ENCODE measurements around the gene ZC3H18.

ZC3H18 gene

GRCh38 chr16:88659160-88659559, 89.0 kb downstream of the ZC3H18 start:
- H3K4me3 ChIP-seq (replicated peaks; ENCODE audit: low read depth, low read length), result no peak overlapping the region
- DNase-seq (ENCODE audit: low read depth), result no peak
- TF ChIP-seq, protein P1, sequence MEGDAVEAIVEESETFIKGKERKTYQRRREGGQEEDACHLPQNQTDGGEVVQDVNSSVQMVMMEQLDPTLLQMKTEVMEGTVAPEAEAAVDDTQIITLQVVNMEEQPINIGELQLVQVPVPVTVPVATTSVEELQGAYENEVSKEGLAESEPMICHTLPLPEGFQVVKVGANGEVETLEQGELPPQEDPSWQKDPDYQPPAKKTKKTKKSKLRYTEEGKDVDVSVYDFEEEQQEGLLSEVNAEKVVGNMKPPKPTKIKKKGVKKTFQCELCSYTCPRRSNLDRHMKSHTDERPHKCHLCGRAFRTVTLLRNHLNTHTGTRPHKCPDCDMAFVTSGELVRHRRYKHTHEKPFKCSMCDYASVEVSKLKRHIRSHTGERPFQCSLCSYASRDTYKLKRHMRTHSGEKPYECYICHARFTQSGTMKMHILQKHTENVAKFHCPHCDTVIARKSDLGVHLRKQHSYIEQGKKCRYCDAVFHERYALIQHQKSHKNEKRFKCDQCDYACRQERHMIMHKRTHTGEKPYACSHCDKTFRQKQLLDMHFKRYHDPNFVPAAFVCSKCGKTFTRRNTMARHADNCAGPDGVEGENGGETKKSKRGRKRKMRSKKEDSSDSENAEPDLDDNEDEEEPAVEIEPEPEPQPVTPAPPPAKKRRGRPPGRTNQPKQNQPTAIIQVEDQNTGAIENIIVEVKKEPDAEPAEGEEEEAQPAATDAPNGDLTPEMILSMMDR (IDR thresholded peaks at IDR 0.05; ENCODE audit: low read length, missing control alignments), result no peak

DNA sequence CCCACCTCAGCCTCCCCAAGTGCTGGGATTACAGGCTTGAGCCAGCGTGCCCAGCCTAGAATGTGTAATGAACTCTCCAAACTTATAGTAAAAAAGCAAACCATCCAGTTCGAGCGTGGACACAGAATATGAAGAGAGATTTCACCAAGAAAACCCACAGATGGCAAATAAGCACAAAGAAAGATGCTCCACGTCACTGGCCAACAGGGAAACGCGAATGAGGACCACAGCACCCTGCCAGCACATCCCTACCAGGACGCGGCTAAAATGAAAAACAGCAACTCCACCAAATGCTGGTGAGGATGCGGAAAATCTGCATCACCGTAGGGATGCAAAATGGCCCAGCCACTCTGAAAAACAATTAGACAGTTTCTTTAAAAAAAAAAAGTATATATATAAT, 91.3 kb downstream of the ZC3H18 start:
- TF ChIP-seq, protein P1 (IDR thresholded peaks at IDR 0.05; ENCODE audit: low read length, missing control alignments), result no peak
- no peak for DNase-seq (ENCODE audit: low read depth)
- H3K4me3 ChIP-seq (replicated peaks; ENCODE audit: low read depth, low read length), result peak overlapping the region; percentile 75

- TF ChIP-seq, protein P1 (IDR thresholded peaks at IDR 0.05; ENCODE audit: low read length, missing control alignments), result no peak
- no peak for DNase-seq (ENCODE audit: low read depth)
- H3K4me3 ChIP-seq (replicated peaks; ENCODE audit: low read depth, low read length), result peak overlapping the region; percentile 75
Measured at GRCh38 chr16:88662222-88662842, 92.1 kb downstream of the ZC3H18 start.

GRCh38 chr16:88662843-88663606, 92.8 kb downstream of the ZC3H18 start, which contains the start of gene MVD:
Gene MVD (minus strand): TSS chr16:88663091. CDS start chr16:88663080, 11 bp downstream.
- TF ChIP-seq, protein P1 (IDR thresholded peaks at IDR 0.05; ENCODE audit: low read length, missing control alignments), result no peak
- peak within 1 kb of the TSS; percentile 75 for H3K4me3 ChIP-seq (replicated peaks; ENCODE audit: low read depth, low read length)
- peak; percentile 98 for DNase-seq (ENCODE audit: low read depth)

DNA sequence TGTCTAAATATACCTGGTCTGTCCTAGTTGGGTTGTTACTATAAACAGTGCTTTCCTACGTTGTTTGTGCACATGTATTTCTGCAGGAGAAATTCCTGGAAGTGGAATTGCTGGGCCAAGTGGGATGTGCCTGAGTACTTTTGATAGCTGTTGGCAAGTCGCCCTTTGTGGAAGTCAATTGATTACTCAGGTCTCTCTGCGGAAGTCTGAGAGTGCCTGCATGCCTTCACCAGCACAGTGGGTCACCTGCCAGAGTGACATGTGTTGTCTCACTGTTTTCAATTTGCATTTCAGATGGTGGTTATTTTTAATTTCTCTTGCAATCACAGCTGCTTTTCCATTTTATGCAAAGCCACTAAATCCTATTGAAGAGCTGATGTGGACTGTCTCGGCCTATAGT, 94.9 kb downstream of the ZC3H18 start:
- DNase-seq (ENCODE audit: low read depth), result no peak
- TF ChIP-seq, protein P1 (IDR thresholded peaks at IDR 0.05; ENCODE audit: low read length, missing control alignments), result no peak
- H3K4me3 ChIP-seq (replicated peaks; ENCODE audit: low read depth, low read length), result no peak overlapping the region

GRCh38 chr16:88665570-88665969, 95.4 kb downstream of the ZC3H18 start:
- TF ChIP-seq, protein P1 (IDR thresholded peaks at IDR 0.05; ENCODE audit: low read length, missing control alignments), result no peak
- H3K4me3 ChIP-seq (replicated peaks; ENCODE audit: low read depth, low read length), result no peak overlapping the region
- DNase-seq (ENCODE audit: low read depth), result no peak

Measured in fibroblast of pulmonary artery (primary cell).